ENCODE results near the gene ARRDC2.

DNA sequence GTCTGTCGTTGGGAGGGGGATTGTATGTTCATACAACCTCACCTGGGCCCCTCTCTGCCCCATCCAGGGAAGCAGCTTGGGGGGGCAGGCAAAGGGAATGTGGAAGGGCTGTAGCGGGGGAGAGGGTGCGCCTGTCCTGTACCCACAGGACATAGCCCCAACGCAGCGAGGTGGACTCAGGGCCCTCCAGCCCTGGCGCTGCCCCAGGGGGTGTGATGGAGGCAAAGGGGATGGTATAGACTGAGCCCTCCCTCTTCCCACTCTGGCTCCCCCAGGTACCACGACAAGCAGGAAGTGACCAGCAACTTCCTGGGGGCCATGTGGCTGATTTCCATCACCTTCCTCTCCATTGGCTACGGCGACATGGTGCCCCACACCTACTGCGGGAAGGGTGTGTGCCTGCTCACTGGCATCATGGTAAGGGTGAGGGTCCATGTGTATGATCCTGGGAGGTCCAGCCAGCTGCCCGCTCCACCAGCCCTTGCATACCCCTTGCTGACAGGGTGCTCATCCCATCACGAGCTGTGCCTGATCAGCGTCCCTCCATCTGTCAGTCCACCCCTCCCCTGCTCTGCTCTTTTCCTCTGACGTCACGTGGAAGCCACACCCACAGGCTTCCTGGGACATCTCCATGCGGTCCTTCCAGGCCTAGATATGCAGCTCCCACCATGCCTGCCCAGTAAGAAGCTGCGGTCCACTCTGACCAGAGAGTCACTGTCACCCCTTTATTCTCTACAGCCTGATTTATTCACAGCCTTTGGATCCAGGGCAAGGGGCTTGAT, 22.7 kb upstream of the ARRDC2 start:
- TF ChIP-seq, protein P1, sequence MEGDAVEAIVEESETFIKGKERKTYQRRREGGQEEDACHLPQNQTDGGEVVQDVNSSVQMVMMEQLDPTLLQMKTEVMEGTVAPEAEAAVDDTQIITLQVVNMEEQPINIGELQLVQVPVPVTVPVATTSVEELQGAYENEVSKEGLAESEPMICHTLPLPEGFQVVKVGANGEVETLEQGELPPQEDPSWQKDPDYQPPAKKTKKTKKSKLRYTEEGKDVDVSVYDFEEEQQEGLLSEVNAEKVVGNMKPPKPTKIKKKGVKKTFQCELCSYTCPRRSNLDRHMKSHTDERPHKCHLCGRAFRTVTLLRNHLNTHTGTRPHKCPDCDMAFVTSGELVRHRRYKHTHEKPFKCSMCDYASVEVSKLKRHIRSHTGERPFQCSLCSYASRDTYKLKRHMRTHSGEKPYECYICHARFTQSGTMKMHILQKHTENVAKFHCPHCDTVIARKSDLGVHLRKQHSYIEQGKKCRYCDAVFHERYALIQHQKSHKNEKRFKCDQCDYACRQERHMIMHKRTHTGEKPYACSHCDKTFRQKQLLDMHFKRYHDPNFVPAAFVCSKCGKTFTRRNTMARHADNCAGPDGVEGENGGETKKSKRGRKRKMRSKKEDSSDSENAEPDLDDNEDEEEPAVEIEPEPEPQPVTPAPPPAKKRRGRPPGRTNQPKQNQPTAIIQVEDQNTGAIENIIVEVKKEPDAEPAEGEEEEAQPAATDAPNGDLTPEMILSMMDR (IDR thresholded peaks at IDR 0.05): no peak
- TF ChIP-seq EZH2phosphoT487 (IDR thresholded peaks at IDR 0.05): no peak
